Chondrocyte (in vitro differentiated cells): ENCODE data around the gene TLR7. TPM values are rescaled to one million over a fixed set of nuclear protein-coding genes. Genes with fewer than 3 reads are reported as not detected.

ENCODE experiments used
- DNase-seq: peaks from one replicate; pipeline ENCODE4 v3.0.0; 2021; ENCODE audit warnings: mixed read lengths, low spot score
- H3K27ac Mint-ChIP-seq: one replicate; pipeline ENCODE4 v1.8.0; 2021; ENCODE audit warnings: mild to moderate bottlenecking, moderate library complexity, mixed read lengths; ENCODE audit not compliant: unreplicated experiment
- H3K27me3 Mint-ChIP-seq: 2 replicates; pipeline ENCODE4 v1.8.0; 2021; ENCODE audit warnings: low read depth, mixed read lengths
- H3K36me3 Mint-ChIP-seq: 2 replicates; pipeline ENCODE4 v1.8.0; 2021; ENCODE audit warnings: low read depth, mixed read lengths
- H3K4me1 Mint-ChIP-seq: 2 replicates; pipeline ENCODE4 v1.8.0; 2021; ENCODE audit warnings: low read depth, mild to moderate bottlenecking, mixed read lengths
- H3K4me3 Mint-ChIP-seq: one replicate; pipeline ENCODE4 v1.8.0; 2021; ENCODE audit warnings: mild to moderate bottlenecking, moderate library complexity, mixed read lengths; ENCODE audit not compliant: unreplicated experiment
- H3K9me3 Mint-ChIP-seq: 2 replicates; pipeline ENCODE4 v1.8.0; 2021; ENCODE audit warnings: low read depth, mixed read lengths
- CTCF ChIP-seq: fragments of 200-600 bp; sonication (generic); IDR thresholded peaks from 2 replicates; pipeline ENCODE4 v1.5.0; 2021; ENCODE audit warnings: antibody characterized with exemption, mild to moderate bottlenecking, moderate library complexity
- total RNA-seq: library from RNA; stranded (reverse); gene quantifications from 3 replicates; pipeline ENCODE4 v1.2.1, GENCODE V29; 2021

The TLR7 gene
- total RNA-seq, 1 donor from 2014 or later = not detected

GRCh38 chrX:12911122-12911470 lies 44.2 kb downstream of the TLR7 start:
- Mint-ChIP-seq H3K4me1 (no peaks in the 10 kb centered on the region), H3K27ac (no peak overlapping the region), H3K4me3 (no peak overlapping the region), H3K9me3 (peaks cover 4% of the 10 kb centered on the region), H3K27me3 (no peaks in the 10 kb centered on the region), H3K36me3 (no peaks in the 10 kb centered on the region)
- DNase-seq = no peak
- TF ChIP-seq CTCF = no peak

- peaks cover 4% of the 10 kb centered on the region for H3K9me3 Mint-ChIP-seq
- H3K4me3 Mint-ChIP-seq = no peak overlapping the region
- TF ChIP-seq CTCF = no peak
- no peaks in the 10 kb centered on the region for H3K4me1 Mint-ChIP-seq
- no peak overlapping the region for H3K27ac Mint-ChIP-seq
- H3K27me3 Mint-ChIP-seq = peaks cover 1% of the 10 kb centered on the region
- no peaks in the 10 kb centered on the region for H3K36me3 Mint-ChIP-seq
- no peak for DNase-seq
These were observed 46.1 kb downstream of the TLR7 start for GRCh38 chrX:12912791-12913482.

GRCh38 chrX:12917753-12918152 lies 50.9 kb downstream of the TLR7 start:
- Mint-ChIP-seq H3K27ac (no peak overlapping the region), H3K4me3 (no peak overlapping the region), H3K9me3 (peaks cover 6% of the 10 kb centered on the region), H3K4me1 (no peaks in the 10 kb centered on the region), H3K36me3 (no peaks in the 10 kb centered on the region), H3K27me3 (peaks cover 5% of the 10 kb centered on the region)
- DNase-seq = no peak
- TF ChIP-seq CTCF = no peak

- TF ChIP-seq CTCF = no peak
- Mint-ChIP-seq H3K27me3 (peaks cover 5% of the 10 kb centered on the region), H3K4me1 (no peaks in the 10 kb centered on the region), H3K4me3 (no peak overlapping the region), H3K9me3 (peaks cover 6% of the 10 kb centered on the region), H3K27ac (no peak overlapping the region), H3K36me3 (no peaks in the 10 kb centered on the region)
- DNase-seq = no peak
These were observed 52.2 kb downstream of the TLR7 start for GRCh38 chrX:12919051-12919450.

GRCh38 chrX:12919620-12920019 lies 52.7 kb downstream of the TLR7 start:
- Mint-ChIP-seq H3K36me3 (no peaks in the 10 kb centered on the region), H3K27ac (no peak overlapping the region), H3K27me3 (peaks cover 5% of the 10 kb centered on the region), H3K4me1 (no peaks in the 10 kb centered on the region), H3K4me3 (no peak overlapping the region), H3K9me3 (peaks cover 6% of the 10 kb centered on the region)
- no peak for TF ChIP-seq CTCF
- no peak for DNase-seq
